Astrocyte (in vitro differentiated cells and primary cell): ENCODE measurements around the gene MPHOSPH9. TPM values are rescaled to one million over a fixed set of nuclear protein-coding genes. Genes with fewer than 3 reads are reported as not detected.

Experiments used
- DNase-seq: peaks from one replicate; pipeline ENCODE4 v3.0.0-alpha.2; 2010; ENCODE audit warnings: low read depth
- FAIRE-seq: peaks from 2 replicates; lab custom pipeline; 2011; peaks lifted over from hg19 to GRCh38; lab: Jason Lieb, UNC
- H2AFZ ChIP-seq: 2 replicates; pipeline ENCODE4 v1.6.0; 2012; ENCODE audit warnings: low read depth, low read length, inconsistent platforms
- H3K27ac ChIP-seq: 2 replicates; pipeline ENCODE4 v1.5.1; 2011; ENCODE audit warnings: low read depth, low read length, inconsistent platforms
- H3K27me3 ChIP-seq: 2 replicates; pipeline ENCODE4 v1.6.0; 2011; ENCODE audit warnings: low read length, inconsistent platforms; ENCODE audit not compliant: insufficient read depth
- H3K36me3 ChIP-seq: 2 replicates; pipeline ENCODE4 v1.5.1; 2011; ENCODE audit warnings: low read length, inconsistent platforms; ENCODE audit not compliant: insufficient read depth
- H3K4me1 ChIP-seq: 2 replicates; pipeline ENCODE4 v1.5.1; 2011; ENCODE audit warnings: low read length, inconsistent platforms; ENCODE audit not compliant: insufficient read depth
- H3K4me2 ChIP-seq: 2 replicates; pipeline ENCODE4 v1.6.0; 2012; ENCODE audit warnings: low read length, inconsistent platforms
- H3K4me3 ChIP-seq: 2 replicates; pipeline ENCODE4 v1.5.1; 2011; ENCODE audit warnings: low read depth, mild to moderate bottlenecking, low read length, inconsistent platforms; ENCODE audit not compliant: insufficient read depth
- H3K79me2 ChIP-seq: 2 replicates; pipeline ENCODE4 v1.6.0; 2012; ENCODE audit warnings: mild to moderate bottlenecking, low read length, inconsistent platforms; ENCODE audit not compliant: insufficient read depth
- H3K9ac ChIP-seq: 2 replicates; pipeline ENCODE4 v1.6.0; 2012; ENCODE audit warnings: mild to moderate bottlenecking, low read length, inconsistent platforms
- H3K9me3 ChIP-seq: 2 replicates; pipeline ENCODE4 v1.5.1; 2012; ENCODE audit warnings: low read depth, mild to moderate bottlenecking, low read length, inconsistent platforms; ENCODE audit not compliant: insufficient read depth
- H4K20me1 ChIP-seq: 2 replicates; pipeline ENCODE4 v1.6.0; 2012; ENCODE audit warnings: low read length, inconsistent platforms; ENCODE audit not compliant: insufficient read depth
- H3K27ac Mint-ChIP-seq: one replicate; pipeline ENCODE4 v1.8.0; 2021; ENCODE audit warnings: mild to moderate bottlenecking, mixed read lengths; ENCODE audit not compliant: unreplicated experiment
- H3K27me3 Mint-ChIP-seq: one replicate; pipeline ENCODE4 v1.8.0; 2021; ENCODE audit warnings: low read depth, mixed read lengths; ENCODE audit not compliant: unreplicated experiment
- H3K36me3 Mint-ChIP-seq: one replicate; pipeline ENCODE4 v1.8.0; 2021; ENCODE audit warnings: low read depth, mixed read lengths; ENCODE audit not compliant: unreplicated experiment
- H3K4me1 Mint-ChIP-seq: one replicate; pipeline ENCODE4 v1.8.0; 2021; ENCODE audit warnings: low read depth, mixed read lengths; ENCODE audit not compliant: unreplicated experiment
- H3K4me3 Mint-ChIP-seq: one replicate; pipeline ENCODE4 v1.8.0; 2021; ENCODE audit warnings: mild to moderate bottlenecking, moderate library complexity, mixed read lengths; ENCODE audit not compliant: unreplicated experiment
- H3K9me3 Mint-ChIP-seq: one replicate; pipeline ENCODE4 v1.8.0; 2021; ENCODE audit warnings: mild to moderate bottlenecking, mixed read lengths; ENCODE audit not compliant: unreplicated experiment
- CTCF ChIP-seq: IDR thresholded peaks from 2 replicates; pipeline ENCODE4 v1.5.1; 2011; ENCODE audit warnings: low read depth, mild to moderate bottlenecking, inconsistent platforms, low read length, moderate library complexity; ENCODE audit not compliant: insufficient read depth
- EZH2 ChIP-seq: IDR thresholded peaks from 2 replicates; pipeline ENCODE4 v1.6.1; 2012; ENCODE audit warnings: mild to moderate bottlenecking, low read length, inconsistent platforms; ENCODE audit not compliant: insufficient read depth
- total RNA-seq: library from RNA; stranded (reverse); gene quantifications from 2 replicates; pipeline ENCODE4 v1.2.1, GENCODE V29; 2021

The MPHOSPH9 gene
- total RNA-seq, 1 donor from 2014 or later: 24.9 TPM

- TF ChIP-seq CTCF (no peak), EZH2 (no peak)
- DNase-seq (peak; percentile 90), FAIRE-seq (no peak)
- Histone ChIP-seq H3K27me3 (no peaks in the 10 kb centered on the region), H3K79me2 (peaks cover 24% of the 10 kb centered on the region), H2AFZ (no peak overlapping the region), H3K4me3 (no peak overlapping the region), H4K20me1 (peaks cover 14% of the 10 kb centered on the region), H3K4me2 (peak overlapping the region; percentile 70), H3K36me3 (no peaks in the 10 kb centered on the region), H3K9ac (peak overlapping the region; percentile 11), H3K4me1 (peaks cover 38% of the 10 kb centered on the region), H3K9me3 (no peaks in the 10 kb centered on the region), H3K27ac (peak overlapping the region; percentile 51)
- peak overlapping the region; percentile 68 for H3K4me3 Mint-ChIP-seq
- no peaks in the 10 kb centered on the region for H3K27me3 Mint-ChIP-seq
- H3K9me3 Mint-ChIP-seq: peaks cover 3% of the 10 kb centered on the region
- H3K36me3 Mint-ChIP-seq: peaks cover 8% of the 10 kb centered on the region
- H3K27ac Mint-ChIP-seq: peak overlapping the region; percentile 94
- peaks cover 41% of the 10 kb centered on the region for H3K4me1 Mint-ChIP-seq
Observed at GRCh38 chr12:123141615-123142517, 91.1 kb downstream of the MPHOSPH9 start.

DNA sequence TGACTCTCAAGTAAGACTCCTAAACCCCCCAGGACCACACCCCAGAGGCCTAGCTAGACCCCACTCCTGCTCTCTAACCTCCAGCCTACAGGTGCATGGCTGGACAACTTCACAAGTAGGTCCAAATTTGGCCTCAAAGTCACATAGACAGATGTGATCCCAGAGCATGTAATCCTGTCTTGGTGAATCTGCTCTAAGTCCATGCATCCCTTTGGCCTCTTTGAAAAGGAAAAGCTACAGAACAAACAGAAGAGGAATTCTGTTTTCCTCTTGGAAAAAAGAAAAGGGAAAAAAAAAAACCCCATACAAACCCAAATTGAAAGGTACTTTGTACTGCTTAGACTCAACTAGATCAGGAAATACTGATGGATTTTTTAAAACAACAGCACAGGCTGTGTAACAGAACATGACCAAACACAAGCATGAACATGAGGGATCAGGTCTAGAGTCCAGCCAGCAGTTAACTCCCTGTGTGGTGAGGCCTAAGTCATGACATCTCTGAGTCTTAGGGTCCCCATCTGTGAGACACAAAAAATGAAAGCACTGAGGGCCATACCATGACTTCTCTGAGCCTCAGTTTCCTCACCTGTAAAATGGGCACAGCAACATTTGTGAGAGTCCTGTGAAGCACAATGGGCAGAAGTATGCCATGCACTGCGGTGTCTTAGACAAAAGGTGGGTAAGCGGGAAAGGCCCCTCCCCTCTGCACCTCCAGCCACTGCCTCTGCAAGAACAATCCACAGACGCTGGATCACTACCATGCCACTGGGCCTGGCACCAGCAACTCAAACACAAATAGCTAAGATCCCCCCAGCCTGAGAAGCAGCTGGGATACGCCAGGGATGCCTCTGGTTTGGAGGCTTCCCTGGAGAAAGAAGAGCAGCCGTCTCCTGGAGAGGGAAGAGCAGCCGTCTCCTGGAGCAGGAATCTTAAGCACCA, 92.0 kb downstream of the MPHOSPH9 start:
- Mint-ChIP-seq H3K27ac (peak overlapping the region; percentile 81), H3K36me3 (peaks cover 10% of the 10 kb centered on the region), H3K27me3 (no peaks in the 10 kb centered on the region), H3K9me3 (peaks cover 4% of the 10 kb centered on the region), H3K4me3 (peak overlapping the region; percentile 57), H3K4me1 (peaks cover 41% of the 10 kb centered on the region)
- H3K4me1 ChIP-seq: peaks cover 38% of the 10 kb centered on the region
- FAIRE-seq: no peak
- H3K36me3 ChIP-seq: no peaks in the 10 kb centered on the region
- H2AFZ ChIP-seq: no peak overlapping the region
- H3K79me2 ChIP-seq: peaks cover 21% of the 10 kb centered on the region
- peak overlapping the region; percentile 33 for H3K9ac ChIP-seq
- no peaks in the 10 kb centered on the region for H3K27me3 ChIP-seq
- H3K4me3 ChIP-seq: no peak overlapping the region
- no peaks in the 10 kb centered on the region for H3K9me3 ChIP-seq
- peak overlapping the region; percentile 51 for H3K27ac ChIP-seq
- no peak for TF ChIP-seq CTCF
- TF ChIP-seq EZH2: no peak
- H3K4me2 ChIP-seq: peak overlapping the region; percentile 70
- peaks cover 14% of the 10 kb centered on the region for H4K20me1 ChIP-seq
- no peak for DNase-seq
